GM21367 (cell line): Measurements from ENCODE around the gene STMN3.
"Not testable (repeated sequence)": the region's sequence is repeated elsewhere in the genome, so short reads cannot be mapped to it uniquely, and the experiment has no call there.

Experiments used
- ATAC-seq: cut with Tn5 transposase; IDR thresholded peaks from one replicate; pipeline ENCODE4 v1.9.1; 2021; ENCODE audit not compliant: unreplicated experiment

STMN3 gene

GRCh38 chr20:63678667-63679465, 25.6 kb upstream of the STMN3 start:
- ATAC-seq, result no peak

DNA sequence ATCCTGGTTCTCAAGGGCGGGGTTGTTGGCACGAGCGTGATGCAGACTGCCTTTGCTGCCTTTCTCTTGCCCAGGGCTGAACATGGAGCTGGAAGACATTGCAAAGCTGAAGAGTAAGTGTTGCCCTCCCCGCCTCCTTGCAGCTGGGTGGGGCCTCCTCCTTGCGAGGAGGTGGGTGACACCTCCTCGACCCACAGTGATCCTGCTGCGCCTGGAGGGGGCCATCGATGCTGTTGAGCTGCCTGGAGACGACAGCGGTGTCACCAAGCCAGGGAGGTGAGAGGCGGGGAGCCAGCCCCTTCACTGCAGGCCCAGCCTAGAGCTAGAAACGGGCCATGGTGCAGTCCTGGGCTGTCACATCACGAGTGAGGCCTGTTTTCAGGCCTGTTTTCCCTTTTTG, 24.8 kb upstream of the STMN3 start:
- no peak for ATAC-seq

DNA sequence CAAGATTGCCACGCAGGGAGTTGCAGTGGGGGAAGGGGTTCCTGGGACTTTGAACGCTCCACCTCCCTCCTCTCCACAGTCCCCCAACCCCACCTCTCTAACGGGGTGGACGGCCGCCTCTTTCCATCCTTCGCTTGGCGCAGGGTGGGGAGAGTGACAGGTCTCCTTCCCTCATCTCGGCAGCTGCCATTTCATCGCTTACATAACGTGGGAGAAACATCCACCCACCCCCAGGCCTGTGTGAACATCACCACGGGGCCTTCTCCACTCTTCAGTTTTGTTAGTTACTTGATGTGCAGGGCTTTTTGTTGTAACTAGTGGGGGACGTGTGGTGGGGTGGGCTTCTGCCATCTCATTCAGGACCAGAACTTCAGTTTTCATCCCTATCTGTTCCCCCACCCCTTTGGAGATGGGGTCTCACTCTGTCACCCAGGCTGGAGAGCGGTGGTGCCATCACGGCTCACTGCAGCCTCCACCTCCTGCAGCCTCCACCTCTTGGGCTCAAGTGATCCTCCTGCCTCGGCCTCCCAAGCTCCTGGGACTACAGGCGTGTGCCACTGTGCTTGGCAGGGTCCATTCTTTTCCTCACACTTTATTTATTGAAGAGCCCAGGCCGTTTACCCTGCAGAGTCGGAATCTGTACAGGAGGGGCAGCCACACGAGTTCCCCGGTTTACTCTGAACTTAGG, 22.6 kb upstream of the STMN3 start:
- no peak for ATAC-seq

GRCh38 chr20:63673951-63674350, 20.7 kb upstream of the STMN3 start:
- ATAC-seq, result no peak

DNA sequence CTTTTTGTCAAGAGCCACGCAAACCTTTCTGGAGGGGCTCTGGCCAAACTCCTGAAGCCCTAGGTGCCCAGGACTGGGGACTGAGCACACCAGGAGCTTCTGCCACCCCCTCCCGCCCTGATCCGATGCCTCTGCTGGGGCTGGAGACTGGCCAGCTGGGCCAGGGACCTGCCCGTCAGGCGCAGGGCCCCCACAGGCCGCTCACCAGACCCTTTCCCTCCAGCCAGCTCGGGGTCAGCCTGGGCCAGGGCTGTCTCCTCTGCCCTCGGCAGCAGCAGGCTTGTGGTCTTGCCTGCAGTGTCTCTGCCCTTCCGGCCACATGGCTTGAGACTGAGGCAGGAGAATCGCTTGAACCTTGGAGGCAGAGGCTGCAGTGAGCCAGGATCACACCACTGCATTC, 19.4 kb upstream of the STMN3 start:
- ATAC-seq, result no peak

- ATAC-seq, result not testable (repeated sequence)
Measured at GRCh38 chr20:63671695-63672094, 18.5 kb upstream of the STMN3 start.

- ATAC-seq, result no peak
Measured at GRCh38 chr20:63668351-63668750, 15.1 kb upstream of the STMN3 start.

- no peak for ATAC-seq
Measured at GRCh38 chr20:63667858-63668257, 14.6 kb upstream of the STMN3 start.

- no peak for ATAC-seq
Measured at GRCh38 chr20:63665708-63666107, 12.5 kb upstream of the STMN3 start.

DNA sequence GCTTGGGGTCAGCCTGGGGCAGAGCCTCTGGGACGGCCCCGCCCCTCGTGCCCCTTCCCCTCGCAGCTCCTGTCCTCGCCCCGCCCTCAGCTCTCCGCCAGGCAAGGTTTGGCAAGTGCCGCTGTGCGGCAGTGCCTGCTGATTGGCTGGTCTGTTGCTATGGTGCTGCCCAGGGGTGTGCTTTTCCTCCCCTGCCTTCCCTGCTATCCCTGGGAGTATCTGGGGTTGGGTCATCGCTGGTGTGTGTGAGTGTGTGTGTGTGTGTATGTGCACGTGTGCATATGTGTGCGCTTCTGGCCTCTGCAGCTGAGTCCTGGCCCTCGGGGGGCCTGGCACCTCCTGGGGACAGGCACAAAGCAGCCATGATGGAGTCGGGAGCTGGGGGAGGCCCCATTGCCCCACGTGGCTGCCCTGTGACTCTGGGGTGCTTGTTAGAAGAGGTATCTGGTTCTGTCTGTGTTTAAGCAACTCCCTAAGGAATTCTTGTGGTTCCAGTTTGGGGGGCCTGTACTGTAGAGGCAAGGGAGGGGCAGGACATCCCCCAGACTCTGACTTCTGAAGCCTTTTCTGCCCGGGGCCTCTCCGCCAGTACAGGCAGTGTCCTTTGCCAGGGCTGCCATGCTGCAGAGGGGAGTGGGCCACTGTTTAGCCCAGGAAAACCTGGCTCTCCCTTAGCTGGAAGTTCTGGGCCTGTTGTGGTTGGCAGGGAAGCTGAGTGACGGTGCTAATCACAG, 11.8 kb upstream of the STMN3 start:
- ATAC-seq, result no peak

DNA sequence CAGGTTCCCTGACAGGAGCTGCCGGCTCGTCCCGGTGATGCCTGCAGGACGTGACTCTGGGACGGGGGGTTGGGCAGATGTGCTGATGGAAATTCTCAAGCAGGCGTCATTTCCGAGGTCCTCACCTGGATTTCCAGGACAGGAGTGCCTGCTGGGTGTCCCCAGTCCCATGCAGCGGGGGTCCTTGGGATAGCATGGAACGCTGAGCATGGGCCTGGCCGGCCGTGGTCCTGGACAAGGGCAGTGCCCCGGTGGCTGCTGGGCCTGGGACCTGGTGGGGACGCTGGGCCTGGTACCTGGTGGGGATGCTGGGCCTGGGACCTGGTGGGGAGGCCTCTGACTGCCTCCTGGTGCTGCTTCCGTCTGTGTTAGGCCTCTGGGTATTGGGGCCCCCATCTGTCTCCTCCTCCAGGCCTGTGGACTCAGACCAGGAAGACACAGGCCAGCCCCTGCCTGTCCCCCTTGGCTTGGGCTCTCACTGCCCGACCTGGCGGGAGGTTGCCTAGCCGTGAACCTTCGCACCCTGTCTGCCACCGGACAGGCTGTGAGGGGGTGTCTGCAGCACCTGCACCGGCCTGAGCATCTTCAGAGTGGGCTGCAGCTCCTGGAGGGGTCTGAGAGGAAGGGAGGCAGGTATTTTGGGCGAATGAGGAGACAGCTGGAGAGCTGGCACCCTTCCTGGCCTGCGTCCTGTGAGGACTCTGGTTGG, 11.1 kb upstream of the STMN3 start:
- ATAC-seq, result no peak

GRCh38 chr20:63663332-63664066, 10.3 kb upstream of the STMN3 start:
- no peak for ATAC-seq

- no peak for ATAC-seq
Measured at GRCh38 chr20:63662813-63663189, 9.6 kb upstream of the STMN3 start.

DNA sequence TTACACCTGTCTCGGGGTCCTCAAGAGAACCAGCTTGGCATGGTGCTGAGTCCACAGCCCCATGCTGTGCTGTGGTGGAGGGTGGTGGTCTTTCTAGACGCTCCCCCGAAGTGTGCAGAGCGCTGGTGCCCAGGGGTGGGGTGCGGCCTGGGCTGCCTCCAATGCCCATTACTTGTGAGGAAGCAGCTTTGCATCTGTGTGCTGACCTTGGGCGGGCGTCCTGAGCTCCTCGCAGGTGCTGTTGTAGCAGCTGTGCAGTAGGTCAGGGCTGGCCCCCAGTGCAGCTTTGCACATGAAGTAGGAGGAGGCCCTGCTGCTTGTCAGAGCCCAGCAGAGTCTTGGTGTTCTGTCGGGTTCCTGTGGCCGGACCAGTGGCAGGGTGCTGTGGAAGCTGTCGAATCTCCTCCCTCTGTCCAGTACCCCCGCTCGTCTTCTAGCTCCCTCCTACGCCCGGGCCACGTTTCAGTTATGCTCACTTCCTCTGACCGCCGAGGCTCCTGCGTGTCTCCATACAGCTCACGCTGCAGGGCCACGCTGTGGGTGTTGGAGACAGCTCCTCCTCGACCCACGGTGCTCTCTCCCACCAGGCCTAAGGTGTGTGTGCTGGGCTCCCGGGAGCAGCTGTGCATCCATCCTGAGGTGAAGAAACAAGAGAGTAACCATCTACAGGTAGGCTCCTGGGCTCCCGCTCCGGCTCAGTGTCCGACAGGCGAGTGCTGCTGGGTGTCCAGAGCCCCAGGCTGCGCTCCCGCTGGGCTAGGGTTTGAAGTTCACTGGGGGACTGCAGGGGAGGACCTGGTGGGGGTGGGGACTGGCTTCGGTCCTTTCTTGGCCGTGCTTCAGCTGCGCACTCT, 9.0 kb upstream of the STMN3 start:
- no peak for ATAC-seq

DNA sequence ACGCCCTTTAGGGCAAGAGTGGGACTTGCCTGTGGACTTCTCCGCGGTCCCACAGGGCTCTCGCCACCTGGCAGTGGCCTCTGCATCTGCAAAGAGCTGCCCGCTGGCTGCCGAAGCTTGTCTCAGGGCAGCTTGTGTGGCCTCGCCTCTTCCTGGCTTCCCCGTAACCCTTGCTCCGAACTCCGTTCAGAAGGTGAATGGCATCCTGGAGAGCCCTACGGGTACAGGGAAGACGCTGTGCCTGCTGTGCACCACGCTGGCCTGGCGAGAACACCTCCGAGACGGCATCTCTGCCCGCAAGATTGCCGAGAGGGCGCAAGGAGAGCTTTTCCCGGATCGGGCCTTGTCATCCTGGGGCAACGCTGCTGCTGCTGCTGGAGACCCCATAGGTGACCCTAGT, 7.9 kb upstream of the STMN3 start:
- no peak for ATAC-seq

GRCh38 chr20:63660622-63661021, 7.4 kb upstream of the STMN3 start:
- ATAC-seq, result no peak

DNA sequence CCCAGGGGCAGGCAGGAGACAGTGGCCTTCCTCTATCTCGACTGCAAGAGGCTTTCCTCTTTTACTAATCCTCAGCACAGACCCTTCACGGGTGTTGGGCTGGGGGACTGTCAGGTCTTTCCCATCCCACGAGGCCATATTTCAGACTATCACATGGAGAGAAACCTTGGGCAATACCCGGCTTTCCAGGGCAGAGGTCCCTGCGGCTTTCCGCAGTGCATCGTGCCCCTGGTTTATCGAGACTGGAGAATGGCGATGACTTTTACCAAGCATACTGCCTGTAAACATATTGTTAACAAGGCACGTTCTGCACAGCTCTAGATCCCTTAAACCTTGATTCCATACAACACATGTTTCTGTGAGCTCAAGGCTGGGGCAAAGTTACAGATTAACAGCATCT, 7.0 kb upstream of the STMN3 start:
- ATAC-seq, result not testable (repeated sequence)

- no peak for ATAC-seq
Measured at GRCh38 chr20:63659370-63659769, 6.1 kb upstream of the STMN3 start.

GRCh38 chr20:63658749-63659187, 5.5 kb upstream of the STMN3 start:
- ATAC-seq, result no peak
